HG03139 (cell line): ENCODE measurements around the gene OLFML2A.

Experiments used
- ATAC-seq: cut with Tn5 transposase; IDR thresholded peaks from one replicate; pipeline ENCODE4 v1.9.1; 2021; ENCODE audit not compliant: unreplicated experiment

OLFML2A gene

GRCh38 chr9:124774129-124774978 lies 2.6 kb upstream of the OLFML2A start:
- no peak for ATAC-seq

GRCh38 chr9:124776618-124776953 lies 347 bp upstream of the OLFML2A start:
- ATAC-seq = no peak

GRCh38 chr9:124778575-124779367 lies 1.8 kb downstream of the OLFML2A start:
- no peak for ATAC-seq

- ATAC-seq = no peak
These were observed 2.6 kb downstream of the OLFML2A start for GRCh38 chr9:124779368-124780059.

- no peak for ATAC-seq
These were observed 3.3 kb downstream of the OLFML2A start for GRCh38 chr9:124780060-124780756.

- ATAC-seq = no peak
These were observed 3.8 kb downstream of the OLFML2A start for GRCh38 chr9:124780757-124781151.

GRCh38 chr9:124781967-124782660 lies 5.2 kb downstream of the OLFML2A start:
- no peak for ATAC-seq

- no peak for ATAC-seq
These were observed 6.0 kb downstream of the OLFML2A start for GRCh38 chr9:124782661-124783574.

- no peak for ATAC-seq
These were observed 6.9 kb downstream of the OLFML2A start for GRCh38 chr9:124783830-124784229.

GRCh38 chr9:124784509-124784908 lies 7.6 kb downstream of the OLFML2A start:
- ATAC-seq = no peak

GRCh38 chr9:124786881-124787573 lies 10.1 kb downstream of the OLFML2A start:
- ATAC-seq = no peak

- ATAC-seq = no peak
These were observed 11.7 kb downstream of the OLFML2A start for GRCh38 chr9:124788542-124789217.

- ATAC-seq = no peak
These were observed 12.6 kb downstream of the OLFML2A start for GRCh38 chr9:124789531-124789930.

GRCh38 chr9:124790301-124790700 lies 13.4 kb downstream of the OLFML2A start:
- no peak for ATAC-seq

- ATAC-seq = no peak
These were observed 14.0 kb downstream of the OLFML2A start for GRCh38 chr9:124790801-124791505.

- no peak for ATAC-seq
These were observed 15.5 kb downstream of the OLFML2A start for GRCh38 chr9:124792257-124793014.

- ATAC-seq = no peak
These were observed 16.1 kb downstream of the OLFML2A start for GRCh38 chr9:124793015-124793541.
